ENCODE data around the gene RPS26. TPM values are rescaled to one million over a fixed set of nuclear protein-coding genes. Genes with fewer than 3 reads are reported as not detected.

RPS26 gene
- total and polyA plus RNA-seq, 2 of the 13 experiments (the other 11 are each of a cell fraction or from before 2014, with no cell fraction given) = 150 to 421 TPM

- peak; percentile 84; the same call in 1 of the 2 replicates for TF ChIP-seq ZFP91 (CRISPR knock-in tag; IDR thresholded peaks at IDR 0.05; ENCODE audit: borderline replicate concordance)
- TF ChIP-seq HNRNPL (IDR thresholded peaks at IDR 0.05; ENCODE audit: low read depth, low read length) = no peak
- TF ChIP-seq SNAPC2 (CRISPR knock-in tag; IDR thresholded peaks at IDR 0.05) = peak; percentile 69; the same call in 1 of the 2 replicates
- no peak for TF ChIP-seq GTF2F1 (IDR thresholded peaks at IDR 0.05; ENCODE audit: low read length)
- no peak for TF ChIP-seq PAF1 (CRISPR knock-in tag; IDR thresholded peaks at IDR 0.05)
- TF ChIP-seq LRRFIP1 (CRISPR knock-in tag; conservative IDR thresholded peaks at IDR 0.05) = no peak
- TF ChIP-seq SIX1 (CRISPR knock-in tag; IDR thresholded peaks at IDR 0.05; ENCODE audit: borderline replicate concordance) = no peak
- TF ChIP-seq ZNF710 (CRISPR knock-in tag; IDR thresholded peaks at IDR 0.05; ENCODE audit: borderline replicate concordance) = peak; percentile 23; the same call in 1 of the 2 replicates
- peak; percentile 23; the same call in 1 of the 2 replicates for TF ChIP-seq ZNF274 (CRISPR knock-in tag; IDR thresholded peaks at IDR 0.05)
- no peak for TF ChIP-seq ZKSCAN1 (IDR thresholded peaks at IDR 0.05; ENCODE audit: low read length)
- no peak; the same call in 1 of the 2 replicates for TF ChIP-seq TBP (CRISPR knock-in tag; IDR thresholded peaks at IDR 0.05)
- peak; percentile 25 for TF ChIP-seq RBM39 (IDR thresholded peaks at IDR 0.05; ENCODE audit: low read depth, low read length, poor library complexity, severe bottlenecking)
- TF ChIP-seq ZSCAN12 (CRISPR knock-in tag; IDR thresholded peaks at IDR 0.05) = no peak
- TF ChIP-seq ZNF614 (CRISPR knock-in tag; IDR thresholded peaks at IDR 0.05; ENCODE audit: borderline replicate concordance) = no peak
- no peak for TF ChIP-seq ZNF335 (CRISPR knock-in tag; IDR thresholded peaks at IDR 0.05)
- 0 out of 2 replicates have a peak, but pooled peaks have one; percentile 49 for TF ChIP-seq ZNF563 (CRISPR knock-in tag; IDR thresholded peaks at IDR 0.05)
- peak; percentile 16; the same call in 1 of the 2 replicates for TF ChIP-seq TGIF2 (CRISPR knock-in tag; IDR thresholded peaks at IDR 0.05)
- TF ChIP-seq BRD4 (CRISPR knock-in tag; IDR thresholded peaks at IDR 0.05) = peak; percentile 75
- TF ChIP-seq CENPT (CRISPR knock-in tag; IDR thresholded peaks at IDR 0.05; ENCODE audit: low read depth) = no peak
- no peak for TF ChIP-seq TAF15 (IDR thresholded peaks at IDR 0.05; ENCODE audit: low read depth, low read length, poor library complexity, severe bottlenecking)
- peak; percentile 77 for TF ChIP-seq AGO1 (IDR thresholded peaks at IDR 0.05; ENCODE audit: low read depth, low read length, poor library complexity, severe bottlenecking)
- TF ChIP-seq ZNF12 (CRISPR knock-in tag; IDR thresholded peaks at IDR 0.05) = 0 out of 2 replicates have a peak, but pooled peaks have one; percentile 27
- no peak for TF ChIP-seq PAWR (CRISPR knock-in tag; IDR thresholded peaks at IDR 0.05; ENCODE audit: borderline replicate concordance)
- peak; percentile 89 for TF ChIP-seq DR1 (CRISPR knock-in tag; IDR thresholded peaks at IDR 0.05)
Observed at GRCh38 chr12:55996715-55997534, 44.8 kb upstream of the RPS26 start, which contains the start of gene SUOX (continued).
